ENCODE measurements around the gene NRCAM.

NRCAM gene

DNA sequence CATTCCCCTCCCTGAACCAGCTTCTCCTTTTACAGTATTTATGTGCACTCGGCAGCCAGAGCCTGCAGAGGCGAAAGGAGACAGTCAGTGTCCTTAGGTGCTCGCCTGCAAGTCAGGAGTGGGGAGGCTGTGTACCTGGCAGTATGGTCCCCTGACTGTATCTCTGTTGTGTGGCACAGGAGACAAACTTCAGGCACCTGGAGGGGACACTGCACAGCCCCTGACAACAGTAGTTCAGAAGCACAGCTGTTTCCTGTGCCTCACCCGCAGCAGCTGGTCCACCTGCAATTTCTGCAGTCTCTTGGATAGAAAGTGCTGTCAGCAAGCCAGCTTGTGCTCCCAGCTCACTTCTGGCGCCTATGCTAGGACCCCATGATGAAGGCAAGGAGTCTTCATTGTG is 252.7 kb downstream of the NRCAM start:
- no peak for DNase-seq (ENCODE audit: low read depth in 2 of 2)

DNA sequence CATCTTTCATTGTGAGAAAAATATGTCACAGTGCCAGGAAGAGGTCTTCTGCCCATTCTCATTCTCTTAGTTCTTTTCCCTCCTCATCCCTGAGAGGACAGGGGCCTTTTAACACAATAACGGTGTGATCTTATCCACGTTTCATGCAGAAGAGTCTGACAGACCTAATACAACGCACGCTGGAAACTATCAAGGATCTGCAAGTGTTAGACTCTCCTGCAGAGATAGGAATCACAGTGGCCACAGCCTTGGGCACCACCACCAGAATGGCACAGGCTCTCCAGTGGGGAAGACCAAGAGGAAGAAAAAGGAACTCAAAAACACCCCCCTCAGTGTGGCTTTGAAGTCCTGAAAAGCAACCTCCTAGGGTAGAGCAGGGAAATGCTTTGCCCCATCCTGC is 253.5 kb downstream of the NRCAM start:
- no peak for DNase-seq (ENCODE audit: low read depth in 2 of 2)

DNA sequence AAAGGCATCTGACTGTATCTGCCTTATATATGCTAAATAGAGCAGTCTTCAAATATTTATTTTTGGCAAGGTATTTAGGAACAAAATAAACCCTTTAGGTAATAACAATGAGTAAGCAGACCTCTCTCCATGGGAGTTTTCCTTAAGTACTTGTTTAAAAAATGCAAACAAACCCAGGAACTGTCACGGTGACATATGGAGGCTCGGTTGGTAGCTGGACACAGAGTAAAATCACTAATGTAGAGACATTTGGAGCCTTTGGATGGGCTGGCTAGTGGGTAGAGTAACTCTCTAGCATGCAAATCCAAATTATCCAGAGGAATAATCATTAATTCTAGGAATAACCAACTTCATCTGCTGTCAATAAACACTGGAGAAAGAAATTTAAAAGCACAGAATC is 254.5 kb downstream of the NRCAM start:
- DNase-seq (ENCODE audit: low read depth in 2 of 2): no peak

DNA sequence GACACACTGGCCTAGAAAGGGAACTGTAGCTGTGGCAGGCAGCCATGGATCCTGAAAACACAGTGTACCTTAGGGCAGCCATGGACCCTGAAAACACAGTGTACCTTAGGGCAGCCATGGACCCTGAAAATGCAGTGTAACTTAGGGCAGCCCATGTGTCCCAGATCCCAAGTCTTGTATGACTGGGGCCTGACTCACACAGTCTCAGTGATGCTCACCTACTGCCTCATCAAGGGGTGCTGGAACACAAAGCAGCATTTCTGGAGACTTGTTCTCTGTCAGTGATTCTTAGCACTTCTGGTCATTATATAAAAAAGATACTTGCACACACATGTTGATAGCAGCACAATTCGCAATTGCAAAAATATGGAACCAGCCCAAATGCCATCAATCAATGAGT is 255.9 kb downstream of the NRCAM start:
- DNase-seq (ENCODE audit: low read depth in 2 of 2): no peak

DNA sequence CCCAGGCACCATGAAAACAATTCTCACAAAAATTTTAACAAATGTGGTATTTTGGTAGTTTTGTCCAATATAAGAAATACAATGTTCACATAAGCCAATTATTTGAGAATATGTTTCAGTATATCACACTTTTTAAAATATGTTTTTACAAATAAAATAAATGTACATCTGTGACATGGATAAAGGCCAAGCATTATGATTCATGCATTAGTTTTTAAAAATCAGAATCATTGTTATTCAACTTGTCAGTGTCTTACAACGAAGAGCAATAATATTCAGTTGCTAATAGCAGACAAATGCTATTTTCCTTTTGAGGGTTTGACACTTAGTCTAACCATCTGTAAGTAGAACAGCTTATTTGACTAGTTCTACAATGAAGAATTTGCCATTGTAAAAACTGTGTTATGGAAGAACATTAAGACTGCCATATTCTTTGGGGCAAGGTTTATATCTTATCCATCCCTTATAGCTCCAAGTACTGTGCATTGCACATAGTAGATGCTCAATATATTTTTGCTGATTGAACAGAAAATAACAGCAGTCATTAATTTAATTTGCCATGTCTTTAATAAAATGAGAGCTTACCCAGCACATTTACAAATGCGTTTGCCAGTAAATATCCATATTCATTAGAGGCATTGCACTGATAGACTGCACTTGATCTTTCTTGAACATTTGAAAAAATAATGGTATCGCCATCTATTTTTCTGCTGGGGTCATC is 258.7 kb downstream of the NRCAM start:
- DNase-seq (ENCODE audit: low read depth in 2 of 2): no peak

DNA sequence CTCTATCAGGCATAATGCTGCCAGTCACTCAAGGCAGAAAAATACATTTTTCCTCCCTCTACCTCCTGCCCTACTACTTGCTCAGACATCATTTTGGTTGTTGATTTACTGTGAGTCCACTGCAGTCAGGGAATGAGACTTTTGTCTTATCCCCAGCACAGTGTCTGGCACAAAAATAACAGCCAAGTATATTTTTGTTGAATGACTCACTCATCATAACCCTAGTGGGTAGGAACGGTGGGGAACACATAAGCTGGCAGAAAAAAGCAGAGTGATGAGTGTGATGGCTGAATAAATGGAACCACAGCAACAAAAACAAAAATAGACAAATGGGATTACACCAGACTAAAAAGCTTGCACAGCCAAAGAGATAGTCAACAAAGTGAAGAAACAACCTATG is 260.2 kb downstream of the NRCAM start:
- no peak for DNase-seq (ENCODE audit: low read depth in 2 of 2)

DNA sequence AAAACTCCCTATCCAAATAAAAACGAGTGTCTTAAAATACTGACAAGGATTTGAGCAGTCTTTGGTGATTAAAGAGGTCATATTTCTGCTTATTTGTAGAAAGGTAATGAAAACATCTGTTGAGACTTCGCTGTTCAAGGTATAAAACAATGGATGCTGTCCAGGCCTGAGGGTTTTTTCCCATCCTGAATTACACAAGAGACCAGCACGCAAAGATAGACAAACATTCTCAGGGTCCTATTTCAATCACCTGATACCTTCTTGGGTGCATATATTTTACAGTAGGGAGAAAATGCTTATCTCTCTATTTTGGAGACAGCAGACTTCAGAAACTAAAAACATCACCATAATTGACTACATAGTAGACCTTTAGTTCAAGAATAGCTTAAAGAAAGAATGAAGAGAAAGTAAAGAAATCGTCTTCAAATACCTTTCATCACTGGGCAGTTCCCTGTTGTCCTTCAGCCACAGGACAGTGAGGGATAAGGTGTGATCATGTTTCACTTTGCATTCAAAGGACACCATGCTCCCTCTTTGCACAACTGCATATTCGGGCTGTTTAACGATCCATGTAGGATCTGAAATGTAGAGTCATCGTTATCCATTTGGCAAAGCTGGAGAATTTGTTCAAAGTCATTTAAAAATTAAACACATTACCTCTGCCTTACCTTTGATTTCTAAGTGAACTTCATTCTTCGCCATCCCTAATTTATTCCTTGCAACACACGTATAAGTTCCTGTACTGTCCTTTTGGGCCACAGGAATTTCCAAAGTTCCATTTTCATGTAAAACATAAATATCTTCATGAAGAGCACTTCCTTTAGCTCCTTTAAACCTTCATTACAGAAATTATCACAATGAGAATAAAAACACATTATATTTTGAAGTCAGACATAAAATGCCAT is 262.4 kb downstream of the NRCAM start:
- no peak for DNase-seq (ENCODE audit: low read depth in 2 of 2)

DNA sequence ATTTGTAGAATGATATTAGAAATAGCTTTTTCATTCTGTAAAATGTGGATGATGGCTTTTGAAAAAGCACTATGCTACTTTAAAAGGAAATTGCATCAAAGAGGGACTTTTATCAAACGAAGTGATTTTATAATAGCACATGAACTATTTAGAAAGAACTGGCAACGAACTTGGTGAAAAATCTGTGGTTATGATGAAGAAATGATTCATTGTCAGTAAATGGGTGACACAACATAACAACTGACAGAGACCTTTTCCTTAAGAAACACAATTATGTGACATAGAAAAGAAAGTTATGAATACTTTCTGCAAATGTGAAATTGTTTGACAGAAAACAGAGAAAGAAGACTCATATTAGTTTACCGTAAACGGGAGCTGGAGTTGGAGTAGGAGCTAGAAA is 265.3 kb downstream of the NRCAM start:
- no peak for DNase-seq (ENCODE audit: low read depth in 2 of 2)

DNA sequence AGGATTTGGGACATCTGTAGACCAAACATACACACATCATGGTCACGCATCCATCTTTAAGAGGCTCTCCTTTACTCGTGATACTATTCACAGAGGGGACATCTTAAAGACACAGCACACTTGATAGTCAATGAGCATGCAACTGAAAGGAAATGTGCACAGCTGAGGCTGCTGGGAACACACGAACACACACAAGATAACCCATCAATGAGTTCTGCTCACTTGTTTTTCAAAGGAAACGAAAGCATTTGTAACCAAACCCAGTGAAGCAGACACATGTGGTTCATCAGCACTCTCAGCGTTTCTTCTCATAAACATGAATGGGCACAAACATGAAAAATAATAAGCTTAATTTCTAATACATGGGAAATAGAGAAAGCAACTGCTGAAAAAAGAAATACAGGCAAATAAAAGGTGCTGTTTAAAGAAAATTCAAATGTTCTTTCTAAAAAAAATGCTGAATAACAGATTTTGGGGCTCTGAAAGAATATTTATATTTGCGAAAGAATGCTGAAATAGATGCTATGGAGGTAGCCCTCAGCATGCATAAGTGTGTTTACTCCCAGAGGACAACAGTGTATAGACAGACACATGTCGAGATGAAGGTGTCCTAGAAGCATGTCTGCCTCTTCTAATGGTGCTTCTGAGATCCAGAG is 266.4 kb downstream of the NRCAM start:
- DNase-seq (ENCODE audit: low read depth in 2 of 2): no peak

DNA sequence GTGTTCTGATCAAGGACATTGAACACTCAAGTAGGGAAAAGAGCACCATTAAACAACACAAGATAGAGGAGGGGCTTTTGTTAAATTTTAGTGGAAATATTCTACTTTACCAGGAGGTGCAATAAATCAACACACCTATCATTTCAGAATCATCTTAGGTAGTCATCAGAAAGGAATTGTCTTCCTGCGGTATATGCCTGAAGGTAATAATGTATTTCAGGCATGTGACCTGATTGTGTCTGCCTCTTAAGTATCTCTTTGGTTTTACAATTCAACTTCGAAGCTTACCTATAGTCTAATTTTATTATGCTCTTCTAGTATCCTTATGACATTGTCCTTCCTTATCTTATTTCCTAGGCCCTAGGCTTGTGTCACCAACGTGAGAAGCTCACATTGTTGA is 267.5 kb downstream of the NRCAM start:
- DNase-seq (ENCODE audit: low read depth in 2 of 2): no peak

DNA sequence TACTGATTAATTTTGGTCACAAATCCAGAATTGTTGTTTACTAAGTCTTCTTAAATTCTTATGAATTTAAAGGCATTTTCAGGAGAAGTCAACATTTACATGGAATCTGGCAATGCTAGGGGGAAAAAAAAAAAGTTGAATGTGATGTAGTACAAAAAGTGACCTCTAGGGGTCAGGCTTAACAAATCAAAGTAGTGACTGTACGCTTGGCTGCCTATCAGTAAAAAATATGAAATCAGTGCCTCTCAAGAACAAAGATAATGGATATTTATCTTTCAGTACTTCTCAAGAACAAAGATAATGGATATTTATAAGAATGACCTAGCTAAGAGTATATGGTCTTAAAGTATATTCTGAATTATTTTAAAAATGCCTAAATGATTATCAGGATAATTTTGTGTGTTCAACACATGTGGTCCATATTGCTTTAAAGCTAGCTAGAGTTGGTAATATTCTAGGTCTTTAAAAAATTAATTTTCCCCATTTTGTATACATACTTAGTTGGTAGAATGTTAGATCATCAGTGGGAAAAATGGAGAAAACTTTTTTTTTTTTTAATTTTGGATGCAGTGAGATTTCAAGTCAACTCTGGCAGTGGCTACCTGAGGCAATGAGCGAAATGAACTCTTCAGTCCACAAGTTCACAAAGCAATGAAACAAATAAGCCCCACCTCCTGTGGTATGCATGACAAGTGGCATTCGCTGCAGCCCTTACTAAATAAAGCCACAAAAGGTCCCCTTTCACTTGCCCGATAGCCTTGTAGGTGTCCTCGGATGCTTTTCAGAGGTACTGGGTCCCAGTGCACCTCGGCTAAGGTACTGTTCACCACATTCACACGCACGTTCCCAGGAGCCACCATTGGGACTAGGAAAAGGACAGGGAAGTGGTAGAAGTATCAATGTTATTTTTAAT is 274.9 kb downstream of the NRCAM start:
- no peak for DNase-seq (ENCODE audit: low read depth in 2 of 2)

DNA sequence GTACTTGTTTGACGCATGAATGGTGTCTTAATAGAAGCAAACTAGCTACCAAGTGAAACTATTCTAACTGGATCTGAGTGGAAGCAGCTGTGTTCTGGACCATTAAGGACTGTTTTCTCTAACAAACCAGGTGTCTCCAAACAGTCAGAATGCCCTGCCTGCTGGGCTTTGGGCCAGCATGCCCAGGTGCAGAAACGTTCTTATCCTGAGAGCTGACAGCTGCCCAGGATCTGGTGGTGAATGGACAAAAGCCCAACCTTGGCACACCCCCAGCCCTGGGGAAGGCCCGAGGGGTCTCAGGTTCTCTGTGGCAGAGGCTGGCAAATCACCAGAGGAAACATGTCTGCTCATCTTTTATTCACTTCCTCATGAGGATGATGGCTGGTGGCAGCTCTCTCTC is 277.8 kb downstream of the NRCAM start:
- DNase-seq (ENCODE audit: low read depth in 2 of 2): no peak

DNA sequence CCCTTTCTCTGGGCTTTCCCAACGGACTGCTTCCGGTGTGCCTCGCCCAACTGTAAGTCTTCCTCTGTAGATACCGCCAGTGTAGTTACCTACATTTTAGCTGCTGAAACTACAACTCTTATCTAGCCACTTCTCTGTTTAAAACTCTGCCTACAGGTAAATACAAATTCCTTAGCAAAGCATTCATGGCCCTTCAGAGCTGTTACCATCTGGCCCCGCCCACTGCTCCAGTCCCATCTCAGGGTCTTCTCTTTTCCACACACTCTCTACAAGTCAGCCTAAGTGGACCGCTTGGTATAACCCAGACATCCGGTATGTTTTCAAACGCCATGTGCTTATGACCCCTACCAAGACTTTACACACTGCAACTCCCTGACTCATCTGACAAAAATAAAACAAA is 285.1 kb downstream of the NRCAM start:
- DNase-seq (ENCODE audit: low read depth in 2 of 2): no peak

DNA sequence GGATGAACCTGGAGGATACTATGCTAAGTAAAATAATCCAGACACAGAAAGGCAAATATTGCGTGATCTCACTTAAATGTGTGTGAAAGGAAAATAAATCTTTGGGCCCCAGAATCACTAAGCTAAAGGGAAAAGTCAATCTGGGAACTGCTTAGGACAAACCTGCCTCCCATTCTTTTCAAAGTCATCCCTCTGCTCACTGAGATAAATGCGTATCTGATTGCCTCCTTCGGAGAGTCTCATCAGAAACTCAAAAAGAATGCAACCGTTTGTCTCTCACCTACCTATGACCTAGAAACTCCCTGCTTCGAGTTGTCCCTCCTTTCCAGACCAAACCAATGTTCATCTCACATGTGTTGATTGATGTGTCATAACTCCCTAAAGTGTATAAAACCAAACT is 286.0 kb downstream of the NRCAM start:
- DNase-seq (ENCODE audit: low read depth in 2 of 2): no peak

DNA sequence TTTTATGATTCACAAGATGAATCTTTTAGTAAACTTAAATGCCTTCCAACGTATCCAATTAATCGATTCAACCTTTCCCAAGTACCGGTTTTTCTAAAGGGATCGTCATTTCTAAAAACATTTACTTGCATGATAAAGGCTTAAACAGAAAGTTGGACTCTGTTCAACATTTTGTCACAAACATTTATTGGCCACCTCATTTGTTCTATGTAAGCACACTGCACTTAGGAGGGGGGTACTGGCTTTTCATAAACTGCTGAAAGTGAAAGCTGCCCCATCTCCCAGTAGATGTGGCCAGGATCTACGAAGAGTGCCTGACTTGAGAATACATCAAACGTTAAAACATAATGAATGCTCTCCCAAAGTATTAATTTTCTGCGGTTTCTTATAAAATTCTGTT is 288.8 kb downstream of the NRCAM start:
- no peak for DNase-seq (ENCODE audit: low read depth in 2 of 2)

DNA sequence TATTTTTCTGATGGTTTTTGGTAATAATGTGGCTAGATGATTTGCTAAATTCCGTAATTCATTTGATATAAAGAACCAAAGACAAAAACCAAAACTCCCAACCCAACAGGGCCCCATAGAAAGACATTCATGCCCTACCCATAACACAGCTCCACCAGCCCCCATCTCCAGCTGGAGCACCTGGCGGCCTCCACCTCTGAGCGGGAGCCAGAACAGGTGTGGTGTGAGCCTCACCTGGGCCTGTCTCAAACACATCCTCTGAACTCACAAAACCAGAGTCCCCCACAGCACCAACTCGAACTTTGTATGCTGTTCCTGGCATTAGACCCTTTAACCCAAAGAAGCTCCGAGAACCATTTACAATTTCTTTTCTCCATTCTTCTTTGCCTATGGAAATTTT is 289.5 kb downstream of the NRCAM start:
- DNase-seq (ENCODE audit: low read depth in 2 of 2): no peak

DNA sequence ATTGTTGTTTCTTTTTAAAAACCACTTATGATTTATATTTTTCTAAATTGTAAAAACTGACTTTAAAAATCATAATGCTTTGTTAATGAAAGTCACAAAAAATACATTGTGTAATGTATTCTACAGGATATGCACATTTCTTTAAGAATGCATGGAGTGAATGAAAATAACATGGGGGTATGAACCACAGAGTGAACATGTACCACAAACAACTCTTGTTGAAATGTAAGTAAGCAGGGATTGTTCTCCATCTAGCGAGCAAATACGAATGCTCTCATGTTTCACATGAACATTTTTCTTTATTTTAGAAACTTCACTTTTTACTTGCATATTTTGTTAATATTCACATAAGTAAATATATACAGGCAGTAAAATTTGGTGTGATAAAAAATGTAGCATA is 290.5 kb downstream of the NRCAM start:
- DNase-seq (ENCODE audit: low read depth in 2 of 2): no peak

DNA sequence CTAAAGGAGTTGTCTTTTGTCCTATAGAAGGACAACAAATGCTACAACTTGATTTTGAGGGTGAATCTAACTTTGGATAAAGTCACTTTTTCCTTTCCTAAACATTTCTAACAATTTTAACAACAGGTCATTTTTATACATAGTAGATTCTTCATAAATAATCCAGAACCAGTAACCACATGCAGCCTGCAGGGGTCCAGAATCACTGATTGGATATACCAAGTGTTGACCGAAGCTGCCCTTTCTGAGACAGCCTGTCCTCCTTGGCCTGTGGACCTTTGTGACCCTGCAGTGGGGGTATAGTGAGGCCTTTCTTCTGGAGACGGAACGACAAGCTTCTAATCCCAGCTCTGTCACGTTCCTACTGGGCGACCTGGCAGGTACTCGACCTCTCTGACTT is 291.3 kb downstream of the NRCAM start:
- no peak for DNase-seq (ENCODE audit: low read depth in 2 of 2)

DNA sequence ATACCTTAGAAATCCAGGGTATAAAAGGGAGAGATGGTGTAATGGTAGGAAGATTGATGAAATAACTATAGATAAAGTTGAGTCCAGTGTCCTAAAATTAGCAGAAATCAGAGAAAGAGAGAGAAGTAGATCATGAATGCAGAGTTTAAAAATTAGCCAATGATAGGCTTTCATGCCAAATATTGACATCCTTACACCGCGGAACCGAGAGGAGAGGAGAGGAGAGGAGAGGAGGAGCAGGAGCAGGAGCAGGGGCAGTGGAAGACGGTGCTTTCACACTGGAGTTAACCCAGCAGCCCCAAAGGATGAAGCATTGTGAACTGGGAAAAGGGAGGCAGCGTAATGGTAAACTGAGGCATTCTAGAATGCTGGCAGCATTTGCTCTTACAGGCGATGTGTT is 291.9 kb downstream of the NRCAM start:
- DNase-seq (ENCODE audit: low read depth in 2 of 2): no peak

DNA sequence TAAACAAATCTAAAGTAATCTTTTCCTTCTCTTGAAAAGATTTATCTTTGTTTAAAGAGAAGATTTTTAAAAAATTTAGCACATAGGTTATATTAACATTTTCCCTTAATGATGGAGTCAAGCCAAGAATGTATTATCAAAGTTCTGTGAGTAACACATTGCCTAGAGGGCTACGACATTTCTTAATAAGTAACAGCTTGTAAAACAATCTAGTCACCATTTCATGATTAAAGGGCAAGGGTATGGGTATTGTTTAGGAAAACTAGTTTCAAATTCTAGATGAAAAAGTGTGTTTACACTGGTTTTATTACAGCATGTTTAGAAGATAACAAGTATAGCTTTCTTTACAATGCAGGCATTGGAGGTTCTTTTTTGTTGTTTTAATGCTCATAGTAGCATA is 297.5 kb downstream of the NRCAM start:
- no peak for DNase-seq (ENCODE audit: low read depth in 2 of 2)

DNA sequence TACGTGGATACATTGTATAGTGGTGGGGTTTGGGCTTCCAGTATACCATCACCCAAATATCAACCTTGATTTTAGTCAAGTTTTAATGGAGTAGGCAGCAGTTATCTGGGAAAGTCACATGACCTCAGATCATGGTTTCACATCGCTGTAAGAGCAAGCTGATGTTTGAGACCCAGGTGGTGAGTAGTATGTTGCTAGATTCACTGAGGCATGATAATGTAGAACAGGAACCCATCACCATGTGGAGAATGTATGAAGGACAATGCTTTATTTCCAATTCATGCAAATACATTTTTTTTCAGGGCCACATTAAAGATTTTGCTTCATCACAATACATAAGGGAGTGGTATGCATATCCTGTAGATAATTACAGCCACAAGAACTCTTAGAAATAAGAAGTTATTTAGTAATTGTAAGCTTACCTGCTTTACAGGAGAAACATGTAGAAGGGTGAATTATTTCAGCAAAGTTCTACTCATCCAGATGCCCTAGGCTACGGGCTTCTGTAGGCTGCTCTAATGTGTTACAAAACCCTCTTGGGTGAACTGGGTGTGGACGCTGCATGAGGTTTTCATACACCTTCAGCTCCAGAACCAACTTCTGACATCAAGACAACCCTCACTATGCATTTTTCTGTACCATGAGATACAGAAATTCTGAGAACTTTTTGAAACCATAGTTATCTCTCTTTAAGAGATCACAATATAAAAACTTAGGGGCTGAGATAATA is 298.5 kb downstream of the NRCAM start:
- no peak for DNase-seq (ENCODE audit: low read depth in 2 of 2)
